Fibroblast of lung (primary cell): Measurements from ENCODE around the gene RAPGEF2. TPM values are rescaled to one million over a fixed set of nuclear protein-coding genes. Genes with fewer than 3 reads are reported as not detected.

Experiments
- DNase-seq, 2 donors: peaks; one replicate each; pipeline versions ENCODE4 v3.0.0 to v3.0.0-alpha.2; 2010; ENCODE audit warnings: low read depth in 2 of 2
- H2AFZ ChIP-seq: 2 replicates; pipeline ENCODE4 v1.5.1; 2012; ENCODE audit warnings: low read length, control low read depth, inconsistent platforms
- H3K27ac ChIP-seq: 2 replicates; pipeline ENCODE4 v1.5.1; 2011; ENCODE audit warnings: low read length, control low read depth; ENCODE audit not compliant: insufficient read depth
- H3K27me3 ChIP-seq: 2 replicates; pipeline ENCODE4 v1.5.1; 2011; ENCODE audit warnings: mild to moderate bottlenecking, low read length; ENCODE audit not compliant: control insufficient read depth, insufficient read depth
- H3K36me3 ChIP-seq: 2 replicates; pipeline ENCODE4 v1.5.1; 2011; ENCODE audit warnings: low read length; ENCODE audit not compliant: control insufficient read depth, insufficient read depth
- H3K4me1 ChIP-seq: 2 replicates; pipeline ENCODE4 v1.5.1; 2011; ENCODE audit warnings: low read length; ENCODE audit not compliant: control insufficient read depth, insufficient read depth; ENCODE audit errors: extremely low read depth
- H3K4me2 ChIP-seq: 2 replicates; pipeline ENCODE4 v1.5.1; 2011; ENCODE audit warnings: low read length, control low read depth; ENCODE audit not compliant: insufficient read depth; ENCODE audit errors: extremely low read depth
- H3K4me3 ChIP-seq, 4 experiments: fragments of 200-600 bp in 1 of 4; sonication (generic) in 1 of 4; replicated peaks in 1 of 4; 2 replicates each; pipeline ENCODE4 v1.5.1; 2011 to 2016; ENCODE audit warnings: low read length in 4 of 4, low read depth in 3 of 4, mild to moderate bottlenecking in 3 of 4, control low read depth in 2 of 4, inconsistent platforms in 1 of 4, mixed read lengths in 1 of 4; ENCODE audit not compliant: insufficient read depth in 1 of 4; ENCODE audit errors: control extremely low read depth in 1 of 4
- H3K79me2 ChIP-seq: 2 replicates; pipeline ENCODE4 v1.5.1; 2012; ENCODE audit warnings: mild to moderate bottlenecking, low read length, inconsistent platforms; ENCODE audit not compliant: control insufficient read depth, insufficient read depth
- H3K9ac ChIP-seq: 2 replicates; pipeline ENCODE4 v1.5.1; 2011; ENCODE audit warnings: mild to moderate bottlenecking, low read length, control low read depth; ENCODE audit not compliant: insufficient read depth
- H3K9me3 ChIP-seq: 2 replicates; pipeline ENCODE4 v1.5.1; 2012; ENCODE audit warnings: low read depth, low read length; ENCODE audit not compliant: control insufficient read depth, insufficient read depth
- H4K20me1 ChIP-seq: 2 replicates; pipeline ENCODE4 v1.5.1; 2011; ENCODE audit warnings: low read length; ENCODE audit not compliant: control insufficient read depth, insufficient read depth; ENCODE audit errors: extremely low read depth
- CTCF ChIP-seq, 2 donors: IDR thresholded peaks in 1 of 2; conservative IDR thresholded peaks in 1 of 2; 1 replicate in 1 of 2; 2 replicates in 1 of 2; pipeline ENCODE4 v1.5.1; 2011 to 2012; ENCODE audit warnings: low read length in 2 of 2, control low read depth in 1 of 2, inconsistent platforms in 1 of 2, low read depth in 1 of 2, mild to moderate bottlenecking in 1 of 2
- EZH2 ChIP-seq: IDR thresholded peaks from 2 replicates; pipeline ENCODE4 v1.5.1; 2012; ENCODE audit warnings: low read length, control low read depth, mild to moderate bottlenecking; ENCODE audit errors: missing control alignments
- polyA plus RNA-seq, 2 donors: library from polyadenylated mRNA; depleted of rRNA in 1 of 2; stranded (reverse) in 1 of 2; unstranded in 1 of 2; fragments of >200 nt; gene quantifications; 2 replicates each; pipeline ENCODE4 v1.2.1, GENCODE V29; 2011 to 2012; ENCODE audit warnings: missing spikeins in 1 of 2
- total RNA-seq: library from RNA; depleted of rRNA; stranded (reverse); fragments of >200 nt; gene quantifications from 2 replicates; pipeline ENCODE4 v1.2.1, GENCODE V29; 2014

The RAPGEF2 gene
- total and polyA plus RNA-seq, 2 donors (not counting 1 experiment from before 2014, with no cell fraction given) = 45.5 to 58.5 TPM

GRCh38 chr4:159162576-159162975, 59.7 kb downstream of the RAPGEF2 start:
- no peaks in the 10 kb centered on the region for H4K20me1 ChIP-seq
- no peaks in the 10 kb centered on the region for H3K4me1 ChIP-seq
- no peak for TF ChIP-seq EZH2
- TF ChIP-seq CTCF (conservative IDR thresholded peaks at IDR 0.05 in 1 of 2, IDR thresholded peaks at IDR 0.05 in 1 of 2; ENCODE audit: low read depth in 1 of 2, low read length in 2 of 2) = no peak
- no peaks in the 10 kb centered on the region for H3K9me3 ChIP-seq
- H3K27me3 ChIP-seq = no peaks in the 10 kb centered on the region
- H2AFZ ChIP-seq = no peak overlapping the region
- no peak for DNase-seq
- H3K4me3 ChIP-seq = no peak overlapping the region
- H3K79me2 ChIP-seq = no peaks in the 10 kb centered on the region
- no peak overlapping the region for H3K9ac ChIP-seq
- H3K4me2 ChIP-seq = no peak overlapping the region
- H3K27ac ChIP-seq = no peak overlapping the region
- no peaks in the 10 kb centered on the region for H3K36me3 ChIP-seq

- Histone ChIP-seq H3K79me2 (no peaks in the 10 kb centered on the region), H4K20me1 (no peaks in the 10 kb centered on the region)
These were observed 60.6 kb downstream of the RAPGEF2 start for GRCh38 chr4:159163521-159163920.

More at GRCh38 chr4:159163521-159163920, 60.6 kb downstream of the RAPGEF2 start:
- Histone ChIP-seq H3K4me3 (no peak overlapping the region), H3K4me2 (no peak overlapping the region), H3K27me3 (no peaks in the 10 kb centered on the region), H3K4me1 (no peaks in the 10 kb centered on the region), H2AFZ (no peak overlapping the region), H3K9ac (no peak overlapping the region), H3K9me3 (no peaks in the 10 kb centered on the region), H3K36me3 (no peaks in the 10 kb centered on the region), H3K27ac (no peak overlapping the region)
- TF ChIP-seq CTCF (conservative IDR thresholded peaks at IDR 0.05 in 1 of 2, IDR thresholded peaks at IDR 0.05 in 1 of 2; ENCODE audit: low read depth in 1 of 2, low read length in 2 of 2) = no peak
- TF ChIP-seq EZH2 = no peak
- DNase-seq = no peak
